GM18907 (cell line): ENCODE data around the gene NDUFB10.
"Not testable (repeated sequence)": the region's sequence is repeated elsewhere in the genome, so short reads cannot be mapped to it uniquely, and the experiment has no call there.

Experiments
- ATAC-seq: cut with Tn5 transposase; IDR thresholded peaks from one replicate; pipeline ENCODE4 v1.9.1; 2021; ENCODE audit warnings: mild to moderate bottlenecking, moderate library complexity; ENCODE audit not compliant: unreplicated experiment

Gene NDUFB10

GRCh38 chr16:1923299-1924034, 35.9 kb upstream of the NDUFB10 start:
- ATAC-seq = no peak

DNA sequence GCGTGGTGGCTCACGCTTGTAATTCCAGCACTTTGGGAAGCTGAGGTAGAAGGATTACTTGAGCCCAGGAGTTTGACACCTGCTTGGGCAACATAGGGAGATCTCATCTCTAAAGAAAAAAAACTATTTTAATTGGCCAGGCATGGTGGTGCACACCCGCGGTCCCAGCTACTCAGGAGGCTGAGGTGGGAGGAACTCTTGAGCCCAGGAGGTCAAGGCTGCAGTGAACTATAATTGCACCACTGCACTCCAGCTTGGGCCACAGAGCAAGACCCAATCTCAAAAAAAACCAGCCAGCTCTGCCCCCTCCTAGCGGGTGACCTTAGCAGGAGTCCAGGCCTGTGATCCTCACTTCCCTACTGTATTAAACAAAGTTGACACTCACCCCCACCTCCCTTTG, 35.2 kb upstream of the NDUFB10 start:
- no peak for ATAC-seq

DNA sequence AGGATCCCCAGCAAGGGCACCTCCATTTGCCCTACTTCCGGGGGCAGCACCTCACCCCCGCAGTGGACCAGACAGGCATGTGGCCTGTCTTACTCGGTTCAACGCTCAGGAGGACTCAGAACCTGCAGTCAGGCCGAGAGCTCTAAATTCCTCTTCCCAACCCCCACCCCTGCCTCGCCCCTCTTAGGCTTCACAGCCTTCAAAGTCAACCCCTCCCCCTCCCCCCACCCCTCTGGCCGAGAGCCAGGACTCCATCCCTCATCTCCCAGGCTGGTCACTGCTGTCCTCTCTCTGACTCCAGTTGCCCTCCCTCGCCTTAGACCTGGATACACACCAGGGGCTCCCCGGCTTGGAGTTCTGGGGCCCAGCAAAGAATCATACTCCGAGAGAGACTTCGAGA, 33.1 kb upstream of the NDUFB10 start:
- no peak for ATAC-seq

DNA sequence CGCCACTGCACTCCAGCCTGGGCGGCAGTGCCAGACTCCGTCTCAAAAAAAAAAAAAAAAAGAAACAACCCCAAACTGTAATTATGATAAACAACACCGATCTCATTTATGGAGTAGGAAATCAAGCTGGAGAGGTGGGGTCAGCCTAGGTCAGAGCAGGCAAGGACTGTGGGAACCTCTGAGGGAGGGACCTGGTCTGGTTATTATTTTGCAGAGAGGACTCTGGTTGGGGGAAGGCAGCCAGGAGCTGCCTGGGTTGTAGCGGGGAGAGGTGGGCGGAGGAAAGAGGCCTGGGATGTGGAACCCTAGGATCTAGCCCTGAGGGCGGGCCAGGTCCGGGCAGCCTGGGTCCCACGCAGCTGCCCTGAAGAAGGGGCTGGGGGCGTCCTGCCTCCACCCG, 30.2 kb upstream of the NDUFB10 start:
- peak; percentile 14 for ATAC-seq

- peak; percentile 80 for ATAC-seq
These were observed 29.6 kb upstream of the NDUFB10 start for GRCh38 chr16:1929578-1930337.

GRCh38 chr16:1930338-1930720, 29.0 kb upstream of the NDUFB10 start:
- no peak for ATAC-seq

GRCh38 chr16:1932050-1933028, 27.0 kb upstream of the NDUFB10 start:
- ATAC-seq = no peak

GRCh38 chr16:1933097-1933661, 26.2 kb upstream of the NDUFB10 start:
- no peak for ATAC-seq

DNA sequence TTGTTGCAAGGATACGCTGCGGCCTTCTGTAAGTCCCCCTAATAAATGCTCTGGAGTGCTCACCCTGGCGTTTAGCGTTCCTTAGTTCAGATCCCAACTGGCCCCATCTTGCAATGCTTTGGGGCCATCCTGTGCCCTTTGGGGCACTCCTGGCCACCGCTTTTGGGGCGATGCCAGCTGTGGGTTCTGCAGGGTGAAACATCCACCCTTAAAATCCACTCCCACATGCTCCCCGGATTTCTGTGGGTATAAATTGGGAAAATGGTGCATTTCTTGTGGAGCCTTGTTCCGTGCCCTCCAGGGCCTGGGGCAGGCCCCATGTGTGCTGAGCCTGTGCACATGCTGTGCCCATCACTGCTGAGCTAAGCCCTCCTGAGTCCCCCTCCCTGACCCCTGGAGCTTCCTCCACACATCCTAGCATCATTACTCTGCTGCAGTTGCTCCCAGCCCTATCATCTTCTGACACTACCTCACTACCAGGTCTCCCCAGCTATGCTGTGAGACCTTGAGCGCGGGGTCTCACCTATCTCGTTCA, 22.3 kb upstream of the NDUFB10 start:
- no peak for ATAC-seq

DNA sequence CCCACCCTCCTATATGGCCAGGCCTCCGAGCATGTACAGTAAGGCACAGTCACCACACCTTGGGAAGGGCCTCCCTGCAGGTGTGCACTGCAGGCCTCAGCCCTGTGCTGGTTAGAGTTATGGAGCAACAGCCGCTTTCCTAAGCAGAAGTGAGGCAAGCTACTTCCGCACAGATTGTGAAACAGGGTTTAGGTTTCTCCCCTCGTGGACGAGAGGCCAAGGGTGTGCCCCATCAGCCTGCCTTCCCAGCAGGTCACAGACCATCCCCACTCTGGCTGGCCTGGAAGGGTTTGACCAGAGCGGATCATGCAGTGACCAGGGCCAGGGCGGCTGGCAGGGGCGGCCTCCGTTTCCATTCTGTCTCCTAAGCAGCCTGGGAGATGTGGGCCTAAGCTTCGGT, 21.0 kb upstream of the NDUFB10 start:
- ATAC-seq = no peak

DNA sequence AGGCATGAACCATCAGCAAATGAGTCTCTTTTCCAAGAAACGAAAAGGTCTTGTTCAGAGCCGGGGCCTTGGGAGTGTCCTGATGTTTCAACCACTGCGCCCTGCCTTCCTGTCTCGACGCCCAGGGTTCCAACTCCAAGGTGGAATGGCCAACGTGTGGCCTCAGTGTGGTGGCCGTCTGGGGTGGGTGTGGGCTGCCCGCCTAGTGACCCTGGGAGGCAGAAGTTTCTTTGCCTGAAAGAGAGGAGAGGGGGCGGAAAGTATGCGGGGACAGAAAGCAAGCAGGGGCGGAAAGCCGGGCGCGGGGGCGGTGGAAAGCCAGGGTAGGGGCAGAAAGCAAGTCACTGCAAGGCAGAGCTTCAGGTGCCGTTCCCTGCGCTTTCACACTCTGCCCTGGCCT, 20.4 kb upstream of the NDUFB10 start:
- ATAC-seq = no peak

DNA sequence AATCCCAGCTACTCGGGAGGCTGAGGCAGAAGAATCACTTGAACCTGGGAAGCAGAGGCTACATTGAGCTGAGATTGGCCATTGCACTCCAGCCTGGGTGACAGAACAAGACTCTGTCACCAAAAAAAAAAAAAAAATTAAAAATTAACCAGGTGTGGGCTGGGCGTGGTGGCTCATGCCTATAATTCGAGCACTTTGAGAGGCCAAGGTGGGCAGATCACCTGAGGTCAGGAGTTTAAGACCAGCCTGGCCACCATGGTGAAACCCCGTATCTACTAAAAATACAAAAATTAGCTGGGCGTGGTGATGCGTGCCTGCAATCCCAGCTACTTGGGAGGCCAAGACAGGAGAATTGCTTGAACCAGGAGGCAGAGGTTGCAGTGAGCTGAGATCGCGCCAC, 19.5 kb upstream of the NDUFB10 start:
- not testable (repeated sequence) for ATAC-seq

DNA sequence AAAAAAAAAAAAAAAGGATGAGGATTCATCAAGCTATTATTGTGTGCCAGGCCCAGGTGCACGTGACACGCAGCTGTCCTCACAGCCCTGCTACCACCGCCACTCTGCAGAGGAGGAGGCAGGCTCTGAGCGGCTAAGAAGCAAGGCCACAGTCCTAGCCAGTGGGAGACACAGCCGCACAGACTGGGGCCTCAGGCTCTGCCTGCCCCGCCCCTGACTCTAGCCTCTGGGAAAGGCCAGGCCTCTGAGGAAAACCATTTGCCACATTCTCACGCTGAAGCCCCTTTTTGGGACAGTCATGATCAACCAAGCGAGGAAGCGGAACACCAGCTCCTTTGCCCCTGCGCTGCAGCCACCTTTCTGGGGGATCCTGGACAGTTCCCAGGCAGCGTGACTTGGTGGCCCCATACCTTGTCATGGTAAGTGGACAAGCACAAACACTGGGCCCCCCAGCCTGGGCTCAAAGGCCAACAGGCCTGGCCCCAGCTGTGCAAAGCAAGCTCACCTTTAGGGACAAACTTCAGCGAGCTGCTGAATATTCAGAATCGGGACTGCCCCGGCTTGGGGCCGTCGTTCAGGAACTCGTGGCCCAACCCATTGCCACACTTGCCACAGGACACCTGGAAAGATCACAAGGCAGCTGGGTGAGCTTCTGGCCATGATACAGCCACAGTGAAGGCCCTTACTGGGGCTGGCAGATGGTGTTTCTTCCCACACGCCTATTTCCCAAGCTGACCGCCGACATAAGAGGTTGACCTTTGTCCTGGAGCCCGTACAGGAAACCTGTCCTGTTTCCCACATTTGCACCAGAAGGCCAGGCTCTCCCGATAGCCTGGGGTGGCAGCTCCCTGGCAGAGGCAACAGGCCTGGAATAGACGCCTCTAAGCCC, 18.8 kb upstream of the NDUFB10 start:
- ATAC-seq = no peak

GRCh38 chr16:1941162-1942046, 17.9 kb upstream of the NDUFB10 start:
- ATAC-seq = no peak

DNA sequence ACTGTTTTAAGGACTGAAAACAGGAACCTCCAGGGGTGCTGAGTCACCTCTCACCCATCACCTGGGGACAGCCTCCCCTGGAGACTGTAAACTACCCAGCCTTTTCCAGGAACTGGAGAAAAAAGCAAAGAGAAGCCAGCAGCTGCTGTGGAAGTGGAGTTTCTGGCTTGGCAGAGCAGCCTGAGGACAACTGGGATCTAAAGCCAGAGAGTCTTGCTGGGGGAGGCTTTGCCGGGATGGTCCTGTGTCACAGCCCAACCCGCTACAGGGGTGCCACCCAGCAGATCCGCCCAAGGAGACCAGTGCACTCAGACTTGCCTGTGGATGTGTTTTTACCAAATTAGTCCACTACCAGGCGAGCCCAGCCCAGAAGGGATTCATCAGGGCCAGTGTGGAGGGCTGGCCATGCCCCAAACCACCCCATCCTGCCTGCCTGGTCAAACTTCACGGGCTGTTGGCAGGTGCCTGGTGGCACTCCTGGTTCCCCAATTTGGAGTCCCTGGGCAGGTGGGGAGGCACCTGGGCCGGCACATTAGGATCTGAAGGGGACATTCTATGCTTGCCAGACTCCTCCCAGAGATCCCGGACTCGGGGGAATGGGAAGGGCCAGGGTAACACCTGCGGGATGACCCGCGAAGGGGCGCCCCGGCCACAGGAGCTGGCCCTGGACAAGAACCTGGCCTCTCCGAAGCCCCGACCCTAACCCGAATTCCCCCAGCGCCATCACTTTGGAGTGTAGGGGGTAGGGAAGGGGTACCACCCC, 17.1 kb upstream of the NDUFB10 start:
- no peak for ATAC-seq

- ATAC-seq = peak; percentile 87
These were observed 16.3 kb upstream of the NDUFB10 start, which contains the start of gene MSRB1 for GRCh38 chr16:1942810-1943726. TSS of gene MSRB1 (minus strand) at chr16:1943199. CDS start at chr16:1943156, 43 bp downstream.
